Lung (tissue), 12 donors: ENCODE results near the gene ITGAD. TPM values are rescaled to one million over a fixed set of nuclear protein-coding genes. Genes with fewer than 3 reads are reported as not detected.
A peak's percentile ranks its signal among the peaks of the same experiment; 100 is the strongest.

ENCODE experiments used
- ATAC-seq: fragments of 200-7000 bp; cut with Tn5 transposase; one replicate; pipeline ENCODE4 v1.9.1; 2020; ENCODE audit warnings: moderate number of reproducible peaks; ENCODE audit not compliant: insufficient read depth, low FRiP score
- DNase-seq, 3 donors: peaks; one replicate each; pipeline ENCODE4 v3.0.0-alpha.2; 2013 to 2017
- H3K27ac ChIP-seq, 2 donors: one replicate each; pipeline ENCODE4 v1.5.1; 2013; ENCODE audit warnings: mild to moderate bottlenecking in 2 of 2, moderate library complexity in 2 of 2, control low read depth in 1 of 2, inconsistent platforms in 1 of 2, low read depth in 1 of 2, low read length in 1 of 2
- H3K27me3 ChIP-seq, 3 donors: one replicate each; pipeline ENCODE4 v1.5.1; 2013; ENCODE audit warnings: low read length in 2 of 3; ENCODE audit not compliant: control insufficient read depth in 3 of 3, insufficient read depth in 3 of 3
- H3K36me3 ChIP-seq, 4 donors: one replicate each; pipeline ENCODE4 v1.5.1; 2013; ENCODE audit warnings: low read length in 4 of 4, mild to moderate bottlenecking in 1 of 4, moderate library complexity in 1 of 4; ENCODE audit not compliant: control insufficient read depth in 4 of 4, insufficient read depth in 4 of 4
- H3K4me1 ChIP-seq, 5 donors: one replicate each; pipeline ENCODE4 v1.5.1; 2013; ENCODE audit warnings: low read length in 5 of 5, mild to moderate bottlenecking in 2 of 5, moderate library complexity in 1 of 5; ENCODE audit not compliant: control insufficient read depth in 5 of 5, insufficient read depth in 5 of 5
- H3K4me3 ChIP-seq: one replicate; pipeline ENCODE4 v1.5.1; 2013; ENCODE audit warnings: mild to moderate bottlenecking, control low read depth, moderate library complexity
- H3K9ac ChIP-seq, 2 donors: one replicate each; pipeline ENCODE4 v1.5.1; 2013; ENCODE audit warnings: low read length in 2 of 2, control low read depth in 1 of 2; ENCODE audit not compliant: insufficient read depth in 1 of 2
- H3K9me3 ChIP-seq, 4 donors: one replicate each; pipeline ENCODE4 v1.5.1; 2013; ENCODE audit warnings: low read length in 3 of 4, mild to moderate bottlenecking in 1 of 4, moderate library complexity in 1 of 4; ENCODE audit not compliant: control insufficient read depth in 4 of 4, insufficient read depth in 3 of 4
- WGBS, 2 donors: extraction: QIAGEN DNeasy Blood & Tissue Kit; methylation state at CpG; one replicate each; pipeline ENCODE4 v1.1.7; 2013; 5-methylcytosine and 5-hydroxymethylcytosine counted together
- polyA plus RNA-seq, 2 donors: library from polyadenylated mRNA; stranded (reverse); fragments of 200-250 nt; gene quantifications; one replicate each; pipeline ENCODE4 v1.2.1, GENCODE V29; 2013
- total RNA-seq, 2 donors: library from RNA; depleted of rRNA in 1 of 2; stranded (reverse); fragments of >200 nt in 1 of 2; gene quantifications; one replicate each; pipeline ENCODE4 v1.2.1, GENCODE V29; 2014 to 2021
- TF ChIP-seq, protein P1 (sequence below): IDR thresholded peaks from 2 replicates; pipeline ENCODE4 v1.5.1; 2012; ENCODE audit warnings: mild to moderate bottlenecking; ENCODE audit errors: control extremely low read depth, extremely low read depth
- donor health status: control.
- donor health status: control.
- donor health status: Bipolar disorder and iron deficiency.
- donor health status: healthy.
- donor health status: DM: yes; HTN: yes; CAD: no.

The ITGAD gene
- total and polyA plus RNA-seq, 4 donors = 0.19 to 1.5 (median 0.33) TPM

DNA sequence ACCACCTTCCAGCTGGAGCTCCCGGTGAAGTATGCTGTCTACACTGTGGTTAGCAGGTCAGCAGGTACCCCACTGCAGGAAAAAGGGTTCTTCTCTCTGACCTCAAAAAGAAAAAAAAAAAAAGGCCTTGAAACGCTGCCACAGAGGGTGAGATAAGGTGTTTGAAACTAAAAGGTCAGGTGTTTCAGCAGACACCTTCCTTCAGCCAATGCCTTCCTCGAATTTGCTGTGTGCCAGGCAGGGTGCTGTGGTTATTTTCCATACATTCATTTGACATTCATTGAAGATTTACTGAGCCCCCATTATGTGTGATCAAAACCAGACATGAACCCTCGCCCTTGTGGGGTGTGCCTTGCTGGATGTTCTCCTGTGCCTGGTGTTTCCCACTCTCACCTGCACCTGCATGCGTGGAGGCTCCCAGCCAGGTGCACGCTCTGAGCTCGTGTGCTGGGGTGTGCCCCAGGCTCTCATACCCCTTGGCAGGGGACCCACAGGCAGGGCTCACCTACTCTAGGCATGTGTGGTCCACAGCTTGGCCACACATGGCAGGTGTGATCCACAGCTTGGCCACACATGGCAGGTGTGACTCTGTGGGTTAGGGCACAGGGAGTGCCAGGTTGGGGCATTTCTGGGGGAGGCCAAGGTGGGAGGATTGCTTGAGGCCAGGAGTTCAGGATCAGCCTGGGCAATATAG, 15.8 kb upstream of the ITGAD start:
- H3K27ac ChIP-seq = no peak overlapping the region
- TF ChIP-seq, protein P1, sequence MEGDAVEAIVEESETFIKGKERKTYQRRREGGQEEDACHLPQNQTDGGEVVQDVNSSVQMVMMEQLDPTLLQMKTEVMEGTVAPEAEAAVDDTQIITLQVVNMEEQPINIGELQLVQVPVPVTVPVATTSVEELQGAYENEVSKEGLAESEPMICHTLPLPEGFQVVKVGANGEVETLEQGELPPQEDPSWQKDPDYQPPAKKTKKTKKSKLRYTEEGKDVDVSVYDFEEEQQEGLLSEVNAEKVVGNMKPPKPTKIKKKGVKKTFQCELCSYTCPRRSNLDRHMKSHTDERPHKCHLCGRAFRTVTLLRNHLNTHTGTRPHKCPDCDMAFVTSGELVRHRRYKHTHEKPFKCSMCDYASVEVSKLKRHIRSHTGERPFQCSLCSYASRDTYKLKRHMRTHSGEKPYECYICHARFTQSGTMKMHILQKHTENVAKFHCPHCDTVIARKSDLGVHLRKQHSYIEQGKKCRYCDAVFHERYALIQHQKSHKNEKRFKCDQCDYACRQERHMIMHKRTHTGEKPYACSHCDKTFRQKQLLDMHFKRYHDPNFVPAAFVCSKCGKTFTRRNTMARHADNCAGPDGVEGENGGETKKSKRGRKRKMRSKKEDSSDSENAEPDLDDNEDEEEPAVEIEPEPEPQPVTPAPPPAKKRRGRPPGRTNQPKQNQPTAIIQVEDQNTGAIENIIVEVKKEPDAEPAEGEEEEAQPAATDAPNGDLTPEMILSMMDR = no peak
- ATAC-seq (no peak), DNase-seq (no peak)
- H3K4me3 ChIP-seq = no peak overlapping the region
- no peaks in the 10 kb centered on the region for H3K4me1 ChIP-seq
- H3K36me3 ChIP-seq = peaks cover 0 to 7% (median 0%) of the 10 kb centered on the region in 4 donors
- peaks cover 0 to 15% (median 1%) of the 10 kb centered on the region in 4 donors for H3K9me3 ChIP-seq
- H3K27me3 ChIP-seq = no peaks in the 10 kb centered on the region
- WGBS, 2 donors = 70 to 82% methylated on average over 7 of the region's 7 CpGs
- no peak overlapping the region for H3K9ac ChIP-seq

DNA sequence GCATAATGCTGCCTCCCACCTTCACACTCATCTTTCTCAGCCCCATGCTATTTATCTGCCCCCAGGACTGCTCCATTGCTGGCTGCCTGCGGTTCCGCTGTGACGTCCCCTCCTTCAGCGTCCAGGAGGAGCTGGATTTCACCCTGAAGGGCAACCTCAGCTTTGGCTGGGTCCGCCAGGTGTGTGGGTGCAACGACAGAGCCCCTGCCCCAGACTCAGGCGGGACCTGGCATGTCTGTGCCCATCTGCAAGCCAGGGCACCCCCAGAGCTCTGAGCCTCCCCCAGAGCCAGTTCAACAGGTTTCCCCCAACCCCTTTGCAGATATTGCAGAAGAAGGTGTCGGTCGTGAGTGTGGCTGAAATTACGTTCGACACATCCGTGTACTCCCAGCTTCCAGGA, 12.9 kb upstream of the ITGAD start:
- Histone ChIP-seq H3K27me3 (no peaks in the 10 kb centered on the region), H3K9ac (no peak overlapping the region), H3K9me3 (peaks cover 0 to 8% (median under 1%) of the 10 kb centered on the region in 4 donors), H3K4me1 (peaks cover 0 to 1% (median 0%) of the 10 kb centered on the region in 5 donors), H3K36me3 (peaks cover 0 to 7% (median 0%) of the 10 kb centered on the region in 4 donors), H3K4me3 (no peak overlapping the region), H3K27ac (no peak overlapping the region)
- DNase-seq (no peak), ATAC-seq (no peak)
- TF ChIP-seq, protein P1 = no peak
- 73 to 79% methylated on average over 11 to 12 of the region's 12 CpGs for WGBS, 2 donors

DNA sequence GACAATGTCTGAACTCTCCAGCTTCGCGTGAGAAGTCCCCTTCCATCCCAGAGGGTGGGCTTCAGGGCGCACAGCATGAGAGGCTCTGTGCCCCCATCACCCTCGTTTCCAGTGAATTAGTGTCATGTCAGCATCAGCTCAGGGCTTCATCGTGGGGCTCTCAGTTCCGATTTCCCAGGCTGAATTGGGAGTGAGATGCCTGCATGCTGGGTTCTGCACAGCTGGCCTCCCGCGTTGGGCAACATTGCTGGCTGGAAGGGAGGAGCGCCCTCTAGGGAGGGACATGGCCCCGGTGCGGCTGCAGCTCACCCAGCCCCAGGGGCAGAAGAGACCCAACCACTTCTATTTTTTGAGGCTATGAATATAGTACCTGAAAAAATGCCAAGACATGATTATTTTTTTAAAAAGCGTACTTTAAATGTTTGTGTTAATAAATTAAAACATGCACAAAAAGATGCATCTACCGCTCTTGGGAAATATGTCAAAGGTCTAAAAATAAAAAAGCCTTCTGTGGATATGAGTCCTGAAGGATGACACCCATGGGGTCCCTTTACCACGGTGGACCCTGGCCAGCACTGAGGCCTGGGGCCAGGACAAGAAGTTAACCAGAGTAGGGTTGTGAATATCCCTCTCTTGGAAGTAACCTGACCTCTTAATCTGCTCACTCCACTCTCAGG, 10.5 kb upstream of the ITGAD start:
- ATAC-seq (peak; percentile 74), DNase-seq (peak; percentile 32 to 59 (median 47))
- H3K9me3 ChIP-seq = peaks cover 0 to 6% (median 0%) of the 10 kb centered on the region in 4 donors
- H3K4me3 ChIP-seq = no peak overlapping the region
- 27 to 30% methylated on average over 14 of the region's 14 CpGs for WGBS, 2 donors
- H3K36me3 ChIP-seq = peaks cover 0 to 6% (median 0%) of the 10 kb centered on the region in 4 donors
- no peak overlapping the region for H3K27ac ChIP-seq
- H3K27me3 ChIP-seq = no peaks in the 10 kb centered on the region
- H3K4me1 ChIP-seq = peaks cover 0 to 1% (median 0%) of the 10 kb centered on the region in 5 donors
- H3K9ac ChIP-seq = no peak overlapping the region
- TF ChIP-seq, protein P1 = peak; percentile 23
